Hepatocyte (in vitro differentiated cells): ENCODE data around the gene INHBE.
A peak's percentile ranks its signal among the peaks of the same experiment; 100 is the strongest.

Source experiments
- CTCF ChIP-seq: fragments of 200-600 bp; sonication (generic); IDR thresholded peaks from 2 replicates; pipeline ENCODE4 v1.5.1; 2016; ENCODE audit warnings: antibody characterized with exemption, mild to moderate bottlenecking; ENCODE audit not compliant: poor library complexity
- EZH2 ChIP-seq: fragments of 200-600 bp; sonication (generic); IDR thresholded peaks from 2 replicates; pipeline ENCODE4 v1.6.1; 2016; ENCODE audit warnings: antibody characterized with exemption, mild to moderate bottlenecking, borderline replicate concordance
- EZH2phosphoT487 ChIP-seq: fragments of 200-600 bp; sonication (generic); IDR thresholded peaks from one replicate; pipeline ENCODE4 v1.6.1; 2018; ENCODE audit warnings: antibody characterized with exemption, mild to moderate bottlenecking, low read depth, moderate library complexity; ENCODE audit not compliant: unreplicated experiment, severe bottlenecking

DNA sequence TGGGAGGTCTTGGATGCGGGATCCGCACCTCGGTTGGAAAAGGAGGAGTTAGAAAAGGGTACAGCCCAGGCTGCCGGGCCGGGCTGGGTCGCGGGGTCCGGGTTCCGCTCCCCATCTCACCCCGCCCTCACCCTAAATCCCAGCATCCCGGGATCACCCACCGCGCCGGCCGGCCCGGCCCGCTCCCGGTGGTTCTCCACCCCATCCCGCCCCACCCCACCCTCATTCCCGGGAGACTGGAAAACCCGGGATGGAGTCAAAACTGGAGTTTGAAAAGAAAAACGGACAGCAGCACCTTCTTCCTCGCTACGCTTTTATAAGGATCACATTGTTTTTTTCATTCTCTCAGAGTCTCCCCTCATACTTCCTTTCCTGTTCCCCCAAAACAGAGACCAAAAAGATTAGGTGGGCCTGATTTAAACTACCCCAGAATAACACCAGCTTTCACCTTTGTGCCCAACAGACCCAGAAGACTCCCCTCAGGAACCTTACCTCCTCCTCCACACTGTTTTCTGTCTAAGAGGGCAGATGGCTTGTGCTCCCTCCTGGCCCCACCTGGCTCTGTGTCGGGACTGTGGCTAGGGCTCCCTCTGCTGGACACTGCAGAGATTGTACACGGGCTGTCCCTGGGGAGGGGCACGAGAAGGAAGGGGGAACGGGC, 7.3 kb downstream of the INHBE start:
- peak; percentile 98 for TF ChIP-seq CTCF
- no peak for TF ChIP-seq EZH2phosphoT487
- no peak for TF ChIP-seq EZH2
